ENCODE data around the gene SSBP4. TPM values are rescaled to one million over a fixed set of nuclear protein-coding genes. Genes with fewer than 3 reads are reported as not detected.

The SSBP4 gene
- total RNA-seq, 3 donors from 2014 or later, result 31.2 to 48.6 (median 41.1) TPM

GRCh38 chr19:18425515-18426415, 6.6 kb downstream of the SSBP4 start:
- Histone ChIP-seq H3K4me1 (ENCODE audit: low read depth) (peaks cover 39% of the 10 kb centered on the region), H3K9me3 (no peaks in the 10 kb centered on the region), H3K4me3 (no peak overlapping the region), H3K36me3 (ENCODE audit: low read depth) (no peaks in the 10 kb centered on the region)
- TF ChIP-seq CTCF (IDR thresholded peaks at IDR 0.05), result no peak
- peak in 2 of 3 donors; percentile 46 to 52 for DNase-seq
- no peak for ATAC-seq
- intact Hi-C loops (cut with DNase I, micrococcal nuclease), result no loop called here

GRCh38 chr19:18426416-18426767, 7.2 kb downstream of the SSBP4 start:
- no peaks in the 10 kb centered on the region for H3K9me3 ChIP-seq
- intact Hi-C loops (cut with DNase I, micrococcal nuclease), result no loop called here
- no peak for DNase-seq
- no peak for TF ChIP-seq CTCF (IDR thresholded peaks at IDR 0.05)
- ATAC-seq, result no peak
- no peak overlapping the region for H3K4me3 ChIP-seq
- H3K36me3 ChIP-seq (ENCODE audit: low read depth), result no peaks in the 10 kb centered on the region
- peaks cover 36% of the 10 kb centered on the region for H3K4me1 ChIP-seq (ENCODE audit: low read depth)

- no peak for DNase-seq
- intact Hi-C loops (cut with DNase I, micrococcal nuclease), result no loop called here
- Histone ChIP-seq H3K4me1 (ENCODE audit: low read depth) (peaks cover 36% of the 10 kb centered on the region), H3K9me3 (no peaks in the 10 kb centered on the region), H3K36me3 (ENCODE audit: low read depth) (no peaks in the 10 kb centered on the region), H3K4me3 (no peak overlapping the region)
- no peak for ATAC-seq
- no peak for TF ChIP-seq CTCF (IDR thresholded peaks at IDR 0.05)
These were observed 8.0 kb downstream of the SSBP4 start for GRCh38 chr19:18427080-18427742.

- H3K4me3 ChIP-seq, result no peak overlapping the region
- H3K36me3 ChIP-seq (ENCODE audit: low read depth), result no peaks in the 10 kb centered on the region
- DNase-seq (no peak), ATAC-seq (no peak)
- TF ChIP-seq CTCF (IDR thresholded peaks at IDR 0.05), result no peak
- H3K9me3 ChIP-seq, result no peaks in the 10 kb centered on the region
- H3K4me1 ChIP-seq (ENCODE audit: low read depth), result peaks cover 38% of the 10 kb centered on the region
- intact Hi-C loops (cut with DNase I, micrococcal nuclease), result no loop called here
These were observed 8.5 kb downstream of the SSBP4 start for GRCh38 chr19:18427743-18428113.

GRCh38 chr19:18428173-18428786, 9.1 kb downstream of the SSBP4 start:
- Histone ChIP-seq H3K9me3 (no peaks in the 10 kb centered on the region), H3K36me3 (ENCODE audit: low read depth) (no peaks in the 10 kb centered on the region), H3K4me1 (ENCODE audit: low read depth) (peaks cover 33% of the 10 kb centered on the region), H3K4me3 (no peak overlapping the region)
- ATAC-seq (no peak), DNase-seq (no peak)
- intact Hi-C loops (cut with DNase I, micrococcal nuclease), result no loop called here
- TF ChIP-seq CTCF (IDR thresholded peaks at IDR 0.05), result no peak

All from mucosa of descending colon (tissue), 3 donors.